GM12873 (cell line): ENCODE data around the gene ST7.

Source experiments
- TF ChIP-seq, protein P1 (sequence below): IDR thresholded peaks from 2 replicates; pipeline ENCODE4 v1.5.1; 2012; ENCODE audit warnings: low read depth, mild to moderate bottlenecking, moderate library complexity, low read length, control low read depth; ENCODE audit not compliant: insufficient read depth; ENCODE audit errors: missing control alignments

Gene ST7

DNA sequence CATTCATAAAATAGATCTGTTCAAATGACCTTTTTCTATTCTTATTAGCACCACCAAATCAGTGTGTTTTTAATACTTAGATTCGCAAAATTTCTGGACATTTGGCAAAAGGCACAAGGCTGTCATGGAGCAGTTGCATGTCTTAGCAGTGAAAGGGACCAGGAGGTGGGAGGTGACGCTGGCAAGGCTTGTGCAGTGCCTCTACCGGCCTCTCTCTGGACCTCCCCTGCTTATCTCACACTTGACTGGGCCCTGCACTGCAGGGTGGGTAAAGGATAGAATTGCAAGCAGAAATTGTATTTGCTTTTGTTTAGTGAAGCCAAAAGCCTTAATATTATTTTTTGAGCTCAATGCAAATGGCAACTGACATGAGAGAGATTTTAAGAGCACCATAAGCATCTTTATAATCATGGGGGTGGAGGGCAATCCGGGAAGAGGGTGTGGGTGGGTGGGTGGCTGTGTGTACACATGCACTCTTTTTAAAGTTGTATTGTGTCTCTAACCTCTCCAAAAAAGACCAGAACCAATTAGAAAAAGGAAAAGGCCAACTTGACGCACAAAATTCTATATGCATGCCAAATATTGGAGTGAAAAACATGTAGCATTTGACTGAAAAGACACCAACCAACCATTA is 263.3 kb downstream of the ST7 start:
- TF ChIP-seq, protein P1, sequence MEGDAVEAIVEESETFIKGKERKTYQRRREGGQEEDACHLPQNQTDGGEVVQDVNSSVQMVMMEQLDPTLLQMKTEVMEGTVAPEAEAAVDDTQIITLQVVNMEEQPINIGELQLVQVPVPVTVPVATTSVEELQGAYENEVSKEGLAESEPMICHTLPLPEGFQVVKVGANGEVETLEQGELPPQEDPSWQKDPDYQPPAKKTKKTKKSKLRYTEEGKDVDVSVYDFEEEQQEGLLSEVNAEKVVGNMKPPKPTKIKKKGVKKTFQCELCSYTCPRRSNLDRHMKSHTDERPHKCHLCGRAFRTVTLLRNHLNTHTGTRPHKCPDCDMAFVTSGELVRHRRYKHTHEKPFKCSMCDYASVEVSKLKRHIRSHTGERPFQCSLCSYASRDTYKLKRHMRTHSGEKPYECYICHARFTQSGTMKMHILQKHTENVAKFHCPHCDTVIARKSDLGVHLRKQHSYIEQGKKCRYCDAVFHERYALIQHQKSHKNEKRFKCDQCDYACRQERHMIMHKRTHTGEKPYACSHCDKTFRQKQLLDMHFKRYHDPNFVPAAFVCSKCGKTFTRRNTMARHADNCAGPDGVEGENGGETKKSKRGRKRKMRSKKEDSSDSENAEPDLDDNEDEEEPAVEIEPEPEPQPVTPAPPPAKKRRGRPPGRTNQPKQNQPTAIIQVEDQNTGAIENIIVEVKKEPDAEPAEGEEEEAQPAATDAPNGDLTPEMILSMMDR: no peak

DNA sequence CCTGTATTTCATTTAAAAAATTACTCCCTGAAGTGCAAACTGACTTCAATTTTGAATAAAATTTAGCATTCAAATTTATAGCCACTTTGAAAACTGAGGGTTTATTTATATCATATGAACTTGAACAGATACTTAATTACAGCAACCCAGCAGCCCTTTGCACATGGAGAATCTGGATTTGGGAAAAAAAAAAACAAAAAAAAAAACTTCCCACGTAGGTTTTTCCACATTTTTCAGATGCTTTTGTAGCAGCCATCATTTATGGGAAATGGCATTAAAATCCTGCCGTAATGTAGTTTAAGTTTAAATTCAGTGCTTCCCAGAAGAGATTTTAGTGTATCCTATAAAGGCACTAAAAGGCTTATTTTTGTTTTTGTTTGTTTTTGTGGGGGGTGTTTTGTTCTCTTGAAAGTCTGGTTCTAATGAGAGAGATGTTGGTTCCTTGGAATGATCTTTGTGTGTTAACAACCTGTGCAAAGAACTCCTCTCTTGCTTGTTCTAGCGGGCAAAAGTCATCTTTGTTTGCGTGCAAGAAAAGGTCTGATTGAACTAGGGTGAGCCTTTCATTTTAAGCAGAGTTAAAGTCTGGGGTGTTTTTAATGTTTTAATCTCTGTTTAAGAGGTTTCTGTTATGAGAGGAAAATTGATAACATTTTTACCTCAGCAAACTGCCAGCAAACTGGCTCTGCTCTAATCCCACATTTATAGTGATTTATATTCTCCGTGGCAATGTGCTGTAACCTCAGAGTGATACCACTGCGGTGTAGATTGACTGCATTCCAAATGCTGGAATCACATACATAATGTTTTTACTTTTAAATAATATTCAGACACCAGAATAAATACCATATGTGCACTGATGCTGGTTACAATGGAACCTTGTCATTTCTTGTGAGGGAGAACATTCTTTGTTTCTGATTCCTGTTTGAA is 264.1 kb downstream of the ST7 start:
- TF ChIP-seq, protein P1: no peak

DNA sequence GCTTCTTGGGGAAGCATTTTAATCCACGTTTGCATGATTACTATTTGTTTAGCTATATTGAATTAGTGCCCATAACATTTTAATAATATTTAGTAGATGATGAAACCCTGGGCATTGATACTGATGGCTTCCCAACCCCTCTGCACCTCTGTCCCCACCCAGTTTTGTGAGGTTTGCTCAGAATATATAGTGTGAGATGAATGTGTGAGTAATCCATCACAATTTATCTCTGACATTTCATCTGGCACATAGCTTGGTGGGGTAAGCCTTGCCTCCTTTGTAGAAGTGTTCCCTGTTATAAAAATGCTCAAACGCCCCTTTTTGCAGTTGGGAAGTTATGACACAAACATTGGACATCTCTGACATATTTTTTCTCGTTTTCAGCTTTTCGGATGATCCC is 265.4 kb downstream of the ST7 start:
- TF ChIP-seq, protein P1: no peak

DNA sequence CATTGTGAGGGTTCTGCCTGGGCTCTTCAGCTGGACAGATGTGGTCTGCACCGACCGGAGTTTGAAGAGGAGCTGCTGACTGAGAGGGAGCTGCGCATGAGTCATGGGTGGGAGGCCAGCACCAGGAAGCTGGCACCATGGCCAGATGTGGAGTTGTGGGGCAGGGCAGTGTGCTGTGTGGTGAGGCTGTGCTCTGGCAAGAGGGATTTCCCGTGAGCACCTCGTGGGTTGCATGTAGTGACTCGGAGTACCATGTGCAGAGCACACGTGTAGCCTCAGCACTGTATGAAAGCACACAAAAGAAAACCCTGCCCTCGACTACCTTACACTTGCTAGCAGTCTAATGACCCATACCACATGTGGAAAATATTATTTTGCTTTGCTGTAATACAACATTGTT is 266.2 kb downstream of the ST7 start:
- TF ChIP-seq, protein P1: no peak

DNA sequence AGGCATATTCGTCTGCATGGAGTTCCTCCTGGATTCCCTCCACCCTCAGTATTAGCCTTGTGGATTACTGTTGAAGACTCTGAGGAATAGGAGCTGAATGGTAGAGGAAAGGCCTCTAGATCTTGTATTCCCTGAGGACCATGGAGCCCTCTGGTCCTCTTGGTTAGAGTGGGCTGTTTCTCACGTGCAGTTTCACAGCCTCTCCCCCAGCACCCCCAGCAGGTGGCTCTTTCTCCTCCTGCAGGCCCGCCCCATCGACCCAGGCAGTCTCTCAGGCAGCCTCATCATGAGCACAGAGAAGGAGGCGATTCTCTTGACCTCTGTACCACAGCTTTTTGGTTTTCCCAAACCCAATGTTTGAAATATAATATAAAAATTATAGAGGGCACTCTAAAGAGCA is 267.5 kb downstream of the ST7 start:
- TF ChIP-seq, protein P1: no peak

DNA sequence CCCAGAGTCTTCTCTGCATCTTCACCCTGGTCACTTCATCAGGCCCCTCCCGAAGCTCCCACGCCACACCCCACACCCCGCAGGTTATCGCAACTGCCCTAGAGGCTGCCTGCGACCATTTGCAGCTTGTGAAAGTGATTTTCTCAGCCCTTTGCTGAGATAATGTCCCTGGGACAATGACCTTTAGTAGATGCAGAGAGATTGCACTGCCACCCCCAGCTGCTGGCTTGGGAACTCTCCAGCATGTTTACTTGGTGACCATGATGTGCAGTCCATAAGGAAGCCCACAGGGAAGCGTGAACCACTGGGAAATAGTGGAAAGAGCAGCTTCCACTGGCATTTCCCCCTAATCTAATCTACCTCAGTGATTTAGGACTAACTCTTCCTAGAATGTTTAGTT is 272.2 kb downstream of the ST7 start:
- TF ChIP-seq, protein P1: no peak

DNA sequence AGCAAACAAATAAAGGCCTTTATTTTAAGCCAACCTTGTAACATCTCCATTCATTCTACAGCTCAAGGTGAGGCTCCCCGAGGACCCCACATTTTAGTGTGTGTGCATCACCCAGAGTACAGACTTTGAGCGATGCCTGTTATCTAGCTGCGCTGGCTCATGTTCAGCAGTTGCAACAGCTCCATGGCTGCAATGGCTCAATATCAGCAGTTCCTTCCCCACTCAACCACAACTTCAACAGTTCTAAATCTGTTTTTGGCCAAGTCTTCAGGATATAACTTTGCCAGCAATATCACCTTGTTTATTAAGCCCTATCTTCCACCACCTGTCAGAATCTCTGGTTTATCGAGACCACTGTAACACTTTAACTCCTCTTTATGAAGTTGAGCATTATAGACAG is 273.8 kb downstream of the ST7 start:
- TF ChIP-seq, protein P1: no peak
